IMR-90 (cell line): ENCODE results near the gene CD8B. TPM values are rescaled to one million over a fixed set of nuclear protein-coding genes. Genes with fewer than 3 reads are reported as not detected.

ENCODE experiments used
- ATAC-seq: fragments of 200-7000 bp; cut with Tn5 transposase; 2 replicates; pipeline ENCODE4 v1.9.1; 2020; ENCODE audit warnings: low read depth, mild to moderate bottlenecking, moderate library complexity
- BruUV-seq: library from RNA; stranded (reverse); fragments of 400-500 nt; replicated peaks from 2 replicates; lab custom pipeline; 2021; lab: Mats Ljungman, UMichigan
- CTCF ChIA-PET: fragments of 300-600 bp; formaldehyde crosslinking; extraction: SDS; loops from one replicate; lab custom pipeline; 2021; ENCODE audit warnings: antibody characterized with exemption; lab: Yijun Ruan, JAX
- POLR2A ChIA-PET: fragments of 300-600 bp; sonication (Branson Sonifier 250); formaldehyde crosslinking; loops from one replicate; lab custom pipeline; 2022; ENCODE audit warnings: antibody characterized with exemption; ENCODE audit not compliant: unreplicated experiment; lab: Charles Lee
- DNase-seq: peaks from one replicate; pipeline ENCODE4 v3.0.0; 2013
- H2AFZ ChIP-seq: replicated peaks from 2 replicates; pipeline ENCODE3; 2013; ENCODE audit warnings: low read length, mild to moderate bottlenecking; ENCODE audit not compliant: poor library complexity
- H2AK5ac ChIP-seq: 2 replicates; pipeline ENCODE4 v1.6.1; 2013; ENCODE audit warnings: low read depth, low read length, inconsistent platforms
- H2AK9ac ChIP-seq: replicated peaks from 2 replicates; pipeline ENCODE3; 2013; ENCODE audit warnings: mild to moderate bottlenecking, low read depth, low read length, moderate library complexity; ENCODE audit not compliant: poor library complexity
- H2BK120ac ChIP-seq: 2 replicates; pipeline ENCODE4 v1.6.1; 2013; ENCODE audit warnings: low read depth, low read length, inconsistent platforms
- H2BK15ac ChIP-seq: 3 replicates; pipeline ENCODE4 v1.6.1; 2013; ENCODE audit warnings: low read depth, low read length, inconsistent platforms
- H2BK20ac ChIP-seq: 2 replicates; pipeline ENCODE4 v1.6.1; 2013; ENCODE audit warnings: low read depth, mild to moderate bottlenecking, inconsistent platforms, low read length, moderate library complexity
- H2BK5ac ChIP-seq: 2 replicates; pipeline ENCODE4 v1.6.1; 2013; ENCODE audit warnings: mild to moderate bottlenecking, low read depth, low read length, inconsistent platforms; ENCODE audit not compliant: poor library complexity, severe bottlenecking
- H3K14ac ChIP-seq: replicated peaks from 2 replicates; pipeline ENCODE4 v1.6.1; 2013; ENCODE audit warnings: low read depth, low read length, inconsistent platforms
- H3K18ac ChIP-seq: 2 replicates; pipeline ENCODE4 v1.6.1; 2013; ENCODE audit warnings: low read depth, low read length, control low read depth
- H3K23ac ChIP-seq: 2 replicates; pipeline ENCODE4 v1.6.1; 2013; ENCODE audit warnings: low read depth, low read length, inconsistent platforms
- H3K27ac ChIP-seq: 2 replicates; pipeline ENCODE4 v1.5.1; 2013; ENCODE audit warnings: mild to moderate bottlenecking, control low read depth, low read length; ENCODE audit not compliant: insufficient read depth
- H3K27me3 ChIP-seq: 2 replicates; pipeline ENCODE4 v1.6.1; 2013; ENCODE audit warnings: low read length; ENCODE audit not compliant: control insufficient read depth, insufficient read depth
- H3K36me3 ChIP-seq: 2 replicates; pipeline ENCODE4 v1.6.1; 2013; ENCODE audit warnings: low read length, mixed read lengths; ENCODE audit not compliant: control insufficient read depth, insufficient read depth
- H3K4ac ChIP-seq: 2 replicates; pipeline ENCODE4 v1.6.1; 2013; ENCODE audit warnings: low read depth, low read length, inconsistent platforms
- H3K4me1 ChIP-seq: 2 replicates; pipeline ENCODE4 v1.6.1; 2013; ENCODE audit warnings: low read length, mixed read lengths; ENCODE audit not compliant: control insufficient read depth, insufficient read depth
- H3K4me2 ChIP-seq: 2 replicates; pipeline ENCODE4 v1.6.1; 2013; ENCODE audit warnings: low read depth, mild to moderate bottlenecking, control low read depth, low read length, moderate library complexity
- H3K4me3 ChIP-seq: 2 replicates; pipeline ENCODE4 v1.5.1; 2013; ENCODE audit warnings: low read depth, mild to moderate bottlenecking, control low read depth, low read length, moderate library complexity; ENCODE audit not compliant: insufficient read depth
- H3K56ac ChIP-seq: 2 replicates; pipeline ENCODE4 v1.6.1; 2013; ENCODE audit warnings: low read length, inconsistent platforms; ENCODE audit not compliant: insufficient read depth; ENCODE audit errors: extremely low read depth
- H3K79me1 ChIP-seq, 2 experiments: 2 replicates each; pipeline ENCODE4 v1.6.1; 2013; ENCODE audit warnings: low read length in 2 of 2, inconsistent platforms in 1 of 2, low read depth in 1 of 2
- H3K9ac ChIP-seq: 2 replicates; pipeline ENCODE4 v1.6.1; 2013; ENCODE audit warnings: low read depth, low read length, control low read depth
- H3K9me1 ChIP-seq: 2 replicates; pipeline ENCODE4 v1.6.1; 2013; ENCODE audit warnings: low read length, inconsistent platforms; ENCODE audit not compliant: insufficient read depth
- H3K9me3 ChIP-seq: 2 replicates; pipeline ENCODE4 v1.6.1; 2013; ENCODE audit warnings: low read length; ENCODE audit not compliant: control insufficient read depth, insufficient read depth
- H4K20me1 ChIP-seq: 2 replicates; pipeline ENCODE4 v1.6.1; 2013; ENCODE audit warnings: low read length, inconsistent platforms; ENCODE audit not compliant: insufficient read depth
- H4K5ac ChIP-seq: 2 replicates; pipeline ENCODE4 v1.6.1; 2013; ENCODE audit warnings: mild to moderate bottlenecking, low read depth, low read length, control low read depth
- H4K8ac ChIP-seq, 2 experiments: 2 replicates each; pipeline ENCODE4 v1.6.1; 2013; ENCODE audit warnings: low read depth in 2 of 2, low read length in 2 of 2, control low read depth in 1 of 2, inconsistent platforms in 1 of 2
- H4K91ac ChIP-seq: 2 replicates; pipeline ENCODE4 v1.6.1; 2013; ENCODE audit warnings: low read depth, low read length, inconsistent platforms; ENCODE audit not compliant: insufficient read depth
- BHLHE40 ChIP-seq: fragments of 150-350 bp; IDR thresholded peaks from 2 replicates; pipeline ENCODE4 v1.6.1; 2016; ENCODE audit warnings: mild to moderate bottlenecking, low read depth, low read length
- POLR2A ChIP-seq: IDR thresholded peaks from 2 replicates; pipeline ENCODE4 v1.6.1; 2012; ENCODE audit warnings: mild to moderate bottlenecking, low read depth, low read length
- WGBS, 2 experiments: methylation state at CpG; one replicate each; pipeline versions ENCODE4 v1.1.5 to v1.1.7; 2013; ENCODE audit warnings: missing lambda C conversion rate in 2 of 2; ENCODE audit not compliant: insufficient read length in 1 of 2; ENCODE audit errors: extremely low coverage in 2 of 2; 5-methylcytosine and 5-hydroxymethylcytosine counted together
- dilution Hi-C: fragments of 300-500 bp; cut with HindIII; formaldehyde crosslinking; loops from one replicate; pipeline ENCODE4 v1.14.3; 2018; ENCODE audit warnings: low sequenced_read_pairs; ENCODE audit not compliant: unreplicated experiment
- in situ Hi-C: fragments of 300-500 bp; cut with MboI; formaldehyde crosslinking; loops from 3 replicates; pipeline ENCODE4 v1.14.3; 2019; ENCODE audit warnings: low sequenced_read_pairs, inconsistent platforms, mixed read lengths
- intact Hi-C: fragments of 100-400 bp; cut with micrococcal nuclease; formaldehyde crosslinking; loops from 2 replicates; pipeline ENCODE4 v1.10.0; 2022
- polyA plus RNA-seq, 3 experiments: library from polyadenylated mRNA; depleted of rRNA; stranded (reverse); fragments of >200 nt; gene quantifications; 2 replicates each; pipeline ENCODE4 v1.2.3, GENCODE V29; 2012; ENCODE audit warnings: low replicate concordance in 1 of 3
- total RNA-seq: library from RNA; depleted of rRNA; stranded (reverse); fragments of >200 nt; gene quantifications from 2 replicates; pipeline ENCODE4 v1.2.3, GENCODE V29; 2012
- TF ChIP-seq, protein P1 (sequence below): fragments of 150-350 bp; IDR thresholded peaks from 2 replicates; pipeline ENCODE4 v1.6.1; 2017; ENCODE audit warnings: mild to moderate bottlenecking, antibody characterized with exemption, low read length, low read depth
- TF ChIP-seq, protein P2 (sequence below): fragments of 150-350 bp; IDR thresholded peaks from 2 replicates; pipeline ENCODE4 v1.6.1; 2016; ENCODE audit warnings: low read depth, mild to moderate bottlenecking, low read length, moderate library complexity, borderline replicate concordance

CD8B gene
- total and polyA plus RNA-seq, 2 of the 4 experiments (the other 2 are of a cell fraction), result not detected

DNA sequence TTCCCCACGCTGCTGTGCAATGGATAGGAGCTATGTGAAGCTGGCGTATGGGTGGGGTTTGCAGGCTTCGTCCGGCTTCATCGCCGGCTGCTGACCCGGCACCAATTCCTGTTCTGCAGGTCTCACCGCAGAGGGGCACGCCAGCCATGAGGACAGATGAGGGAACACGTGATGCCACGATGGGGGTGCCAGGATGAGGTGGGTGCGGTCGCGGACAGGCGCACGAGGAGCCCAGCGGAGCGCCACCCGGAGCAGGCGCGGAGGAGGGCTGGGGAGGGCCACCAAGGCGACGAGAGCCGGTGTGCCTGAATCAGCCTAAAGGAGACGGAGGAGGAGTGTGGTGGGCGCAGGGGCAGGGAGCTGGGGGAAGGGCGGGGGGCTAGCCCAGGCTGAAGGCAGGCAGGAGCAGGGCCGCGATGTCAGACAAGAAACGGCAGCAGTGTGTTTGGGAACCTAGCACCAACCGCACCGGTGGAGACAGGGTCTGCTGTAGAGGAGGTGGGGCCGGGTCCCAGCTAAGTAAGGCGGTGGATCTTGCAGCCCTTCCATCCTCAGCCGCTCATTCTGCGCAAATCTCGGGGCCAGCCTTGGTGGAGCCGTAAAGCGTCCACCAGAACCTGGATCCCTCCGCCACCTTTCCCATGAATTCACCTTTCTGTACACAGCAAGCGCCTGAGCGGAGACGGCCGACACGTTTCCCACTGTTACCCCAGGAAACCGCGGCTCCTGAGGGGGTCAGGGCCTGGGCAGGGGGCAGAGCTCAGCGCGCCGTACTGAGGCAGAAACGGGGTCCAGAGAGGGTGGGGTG, 54.0 kb downstream of the CD8B start:
- H3K14ac ChIP-seq, result no peak overlapping the region
- no peak overlapping the region; the same call in 1 of the 2 replicates for H3K23ac ChIP-seq
- DNase-seq (no peak), ATAC-seq (peak; percentile 15)
- no peak overlapping the region for H3K18ac ChIP-seq
- no peaks in the 10 kb centered on the region for H3K79me1 ChIP-seq
- H3K9me3 ChIP-seq, result no peaks in the 10 kb centered on the region; the same call in 1 of the 2 replicates
- peak overlapping the region; percentile 92 for H2AFZ ChIP-seq
- peak overlapping the region; percentile 72 for H2AK9ac ChIP-seq
- H2BK5ac ChIP-seq, result no peak overlapping the region
- in situ Hi-C loops (no loop called here), intact Hi-C loops (loop anchor here (5.0 kb wide), 1 partner anchor 410 kb away; no protein-coding TSS in a partner anchor), dilution Hi-C loops (no loop called here)
- H3K9ac ChIP-seq, result no peak overlapping the region
- TF ChIP-seq, protein P1, sequence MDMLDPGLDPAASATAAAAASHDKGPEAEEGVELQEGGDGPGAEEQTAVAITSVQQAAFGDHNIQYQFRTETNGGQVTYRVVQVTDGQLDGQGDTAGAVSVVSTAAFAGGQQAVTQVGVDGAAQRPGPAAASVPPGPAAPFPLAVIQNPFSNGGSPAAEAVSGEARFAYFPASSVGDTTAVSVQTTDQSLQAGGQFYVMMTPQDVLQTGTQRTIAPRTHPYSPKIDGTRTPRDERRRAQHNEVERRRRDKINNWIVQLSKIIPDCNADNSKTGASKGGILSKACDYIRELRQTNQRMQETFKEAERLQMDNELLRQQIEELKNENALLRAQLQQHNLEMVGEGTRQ, result peak; percentile 10; the same call in 1 of the 2 replicates
- TF ChIP-seq POLR2A (no peak), BHLHE40 (no peak)
- TF ChIP-seq, protein P2, sequence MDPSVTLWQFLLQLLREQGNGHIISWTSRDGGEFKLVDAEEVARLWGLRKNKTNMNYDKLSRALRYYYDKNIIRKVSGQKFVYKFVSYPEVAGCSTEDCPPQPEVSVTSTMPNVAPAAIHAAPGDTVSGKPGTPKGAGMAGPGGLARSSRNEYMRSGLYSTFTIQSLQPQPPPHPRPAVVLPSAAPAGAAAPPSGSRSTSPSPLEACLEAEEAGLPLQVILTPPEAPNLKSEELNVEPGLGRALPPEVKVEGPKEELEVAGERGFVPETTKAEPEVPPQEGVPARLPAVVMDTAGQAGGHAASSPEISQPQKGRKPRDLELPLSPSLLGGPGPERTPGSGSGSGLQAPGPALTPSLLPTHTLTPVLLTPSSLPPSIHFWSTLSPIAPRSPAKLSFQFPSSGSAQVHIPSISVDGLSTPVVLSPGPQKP, result no peak
- no peak overlapping the region for H4K91ac ChIP-seq
- no peak overlapping the region for H2BK20ac ChIP-seq
- no peak overlapping the region for H3K56ac ChIP-seq
- H2BK120ac ChIP-seq, result no peak overlapping the region
- no peak overlapping the region for H2BK15ac ChIP-seq
- H3K4ac ChIP-seq, result no peak overlapping the region
- no peaks in the 10 kb centered on the region for H3K9me1 ChIP-seq
- H4K5ac ChIP-seq, result no peak overlapping the region
- no peaks in the 10 kb centered on the region for H3K4me1 ChIP-seq
- no peak overlapping the region for H4K8ac ChIP-seq
- H3K27me3 ChIP-seq, result peaks cover 48% of the 10 kb centered on the region
- H4K20me1 ChIP-seq, result no peaks in the 10 kb centered on the region
- H3K4me2 ChIP-seq, result peak overlapping the region; percentile 81
- no TSS peak for BruUV-seq
- peak overlapping the region; percentile 15; the same call in 1 of the 2 replicates for H3K4me3 ChIP-seq
- H3K27ac ChIP-seq, result no peak overlapping the region
- WGBS, 2 experiments, result 2% methylated on average over 24 of the region's 51 CpGs; no CpG with 5 or more reads in 1 of the 2 experiments
- CTCF ChIA-PET, result interaction anchor here (1.4 kb wide), 1 partner anchor 10 kb away, joined by 4 read pairs; no protein-coding TSS in a partner anchor
- POLR2A ChIA-PET, result no interaction called here
- H3K36me3 ChIP-seq, result no peaks in the 10 kb centered on the region
- no peak overlapping the region for H2AK5ac ChIP-seq
